Measurements from ENCODE around the gene ZNF626. TPM values are rescaled to one million over a fixed set of nuclear protein-coding genes. Genes with fewer than 3 reads are reported as not detected.

The ZNF626 gene
- total and polyA plus RNA-seq, 2 of the 4 experiments (the other 2 are of a cell fraction) = 1.6 to 3.2 TPM

Other genes starting within 250 kb of the ZNF626 start
- 3.3 and 5.0 TPM in 2 replicates for gene ZNF737, start 95.8 kb downstream of the ZNF626 start, total RNA-seq (2012; rRNA removed)
- 1.1 and 2.0 TPM in 2 replicates for gene ZNF737, start 95.8 kb downstream of the ZNF626 start, polyA plus RNA-seq (2012; rRNA removed)
- 2.0 and 2.2 TPM in 2 replicates for gene ZNF66, start 114.7 kb upstream of the ZNF626 start, total RNA-seq (2012; rRNA removed)
- gene ZNF66, start 114.7 kb upstream of the ZNF626 start, polyA plus RNA-seq (2012; rRNA removed) = 0.55 and 0.75 TPM in 2 replicates